ENCODE measurements around the gene TMEM39B.
A peak's percentile ranks its signal among the peaks of the same experiment; 100 is the strongest.
"Not testable (repeated sequence)": the region's sequence is repeated elsewhere in the genome, so short reads cannot be mapped to it uniquely, and the experiment has no call there.

The TMEM39B gene

DNA sequence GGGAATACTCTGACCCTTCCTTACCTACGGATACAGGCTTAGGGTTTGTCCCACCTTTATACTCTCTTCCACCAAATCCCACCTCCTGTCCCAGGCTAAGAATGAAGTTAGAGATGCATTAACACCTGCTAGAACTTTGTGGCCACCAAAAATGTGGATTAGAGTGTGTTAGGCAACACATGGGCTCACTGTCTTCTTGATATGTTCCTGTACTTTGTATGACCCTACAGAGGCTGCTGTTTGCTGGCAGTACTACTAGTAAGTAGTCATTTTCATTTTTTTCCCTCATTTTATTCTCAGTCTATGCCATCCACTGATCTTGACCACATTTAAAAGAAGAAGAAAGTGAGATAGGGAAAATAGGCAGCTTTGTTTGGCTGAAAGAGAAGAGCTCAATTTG is 21.0 kb upstream of the TMEM39B start:
- no peak for DNase-seq (ENCODE audit: low read depth)
- no peak overlapping the region for H3K4me3 ChIP-seq (ENCODE audit: control insufficient read depth, low read depth, low read length)
- TF ChIP-seq CTCF (conservative IDR thresholded peaks at IDR 0.05; ENCODE audit: control insufficient read depth, insufficient read depth, low read depth, low read length) = no peak

GRCh38 chr1:32052887-32053286 is 19.9 kb upstream of the TMEM39B start:
- DNase-seq (ENCODE audit: low read depth) = peak; percentile 56
- H3K4me3 ChIP-seq (ENCODE audit: control insufficient read depth, low read depth, low read length) = no peak overlapping the region
- no peak for TF ChIP-seq CTCF (conservative IDR thresholded peaks at IDR 0.05; ENCODE audit: control insufficient read depth, insufficient read depth, low read depth, low read length)

DNA sequence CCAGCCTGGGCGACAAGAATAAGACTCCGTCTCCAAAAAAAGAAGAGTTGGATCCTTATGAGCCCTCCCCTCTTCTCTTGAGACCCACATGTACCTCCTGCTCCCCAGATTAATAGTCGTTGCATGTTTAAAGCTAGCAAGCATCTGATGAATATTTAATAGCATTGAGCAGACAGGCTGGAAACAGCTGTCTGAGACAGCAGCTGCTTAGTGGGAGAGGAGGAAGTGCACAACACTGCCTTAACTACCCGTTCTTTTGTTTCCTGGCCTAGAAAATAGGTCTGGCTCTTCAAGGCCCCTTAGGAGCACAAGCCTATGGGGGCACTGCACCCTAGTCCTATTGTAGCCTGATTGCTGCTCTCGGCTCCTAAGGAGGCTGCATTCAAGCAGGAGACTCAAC is 17.3 kb upstream of the TMEM39B start:
- no peak for TF ChIP-seq CTCF (conservative IDR thresholded peaks at IDR 0.05; ENCODE audit: control insufficient read depth, insufficient read depth, low read depth, low read length)
- DNase-seq (ENCODE audit: low read depth) = no peak
- no peak overlapping the region for H3K4me3 ChIP-seq (ENCODE audit: control insufficient read depth, low read depth, low read length)

- no peak overlapping the region for H3K4me3 ChIP-seq (ENCODE audit: control insufficient read depth, low read depth, low read length)
- TF ChIP-seq CTCF (conservative IDR thresholded peaks at IDR 0.05; ENCODE audit: control insufficient read depth, insufficient read depth, low read depth, low read length) = no peak
- no peak for DNase-seq (ENCODE audit: low read depth)
Measured at GRCh38 chr1:32056598-32056997, 16.1 kb upstream of the TMEM39B start.

- DNase-seq (ENCODE audit: low read depth) = no peak
- no peak for TF ChIP-seq CTCF (conservative IDR thresholded peaks at IDR 0.05; ENCODE audit: control insufficient read depth, insufficient read depth, low read depth, low read length)
- H3K4me3 ChIP-seq (ENCODE audit: control insufficient read depth, low read depth, low read length) = no peak overlapping the region
Measured at GRCh38 chr1:32060914-32061313, 11.8 kb upstream of the TMEM39B start.

DNA sequence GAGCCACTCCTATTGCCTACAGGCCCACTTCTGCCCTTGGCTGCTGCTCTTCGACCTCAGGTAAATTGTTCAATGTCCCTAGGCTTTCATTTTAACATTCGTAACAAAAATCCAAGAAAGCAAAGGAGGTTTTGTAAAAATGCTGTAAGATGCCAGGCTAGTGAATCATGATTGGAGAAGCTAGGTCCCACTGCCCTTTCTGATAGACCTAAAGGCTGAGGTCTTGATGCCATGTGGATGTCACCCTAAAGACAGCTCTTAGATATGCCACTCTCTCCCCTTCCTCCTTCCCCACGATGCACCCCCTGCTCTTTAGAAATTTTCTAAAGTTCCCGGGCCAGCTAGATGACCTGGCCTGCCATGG is 9.9 kb upstream of the TMEM39B start:
- DNase-seq (ENCODE audit: low read depth) = no peak
- H3K4me3 ChIP-seq (ENCODE audit: control insufficient read depth, low read depth, low read length) = no peak overlapping the region
- TF ChIP-seq CTCF (conservative IDR thresholded peaks at IDR 0.05; ENCODE audit: control insufficient read depth, insufficient read depth, low read depth, low read length) = no peak

DNA sequence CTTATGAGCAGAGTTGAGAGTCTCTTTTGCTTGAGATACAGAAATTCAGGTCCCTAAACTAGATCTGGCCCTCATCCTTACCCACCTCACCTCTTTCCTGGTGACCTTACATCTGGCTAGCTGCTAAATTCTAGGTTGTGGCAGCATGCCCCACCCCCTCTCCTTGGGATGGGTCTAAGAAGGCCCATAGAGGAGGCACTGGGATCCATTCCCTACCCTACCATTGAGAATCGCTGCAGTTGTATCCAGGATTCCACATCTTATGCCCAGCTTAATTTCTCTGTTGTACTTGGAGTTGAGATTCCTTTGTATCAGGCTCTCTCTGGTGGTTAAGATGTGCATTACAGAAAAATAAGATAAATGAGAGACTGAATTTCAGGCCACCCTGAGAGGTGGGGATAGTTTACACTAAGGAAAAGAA is 9.5 kb upstream of the TMEM39B start:
- no peak overlapping the region for H3K4me3 ChIP-seq (ENCODE audit: control insufficient read depth, low read depth, low read length)
- peak; percentile 67 for DNase-seq (ENCODE audit: low read depth)
- TF ChIP-seq CTCF (conservative IDR thresholded peaks at IDR 0.05; ENCODE audit: control insufficient read depth, insufficient read depth, low read depth, low read length) = peak; percentile 54

DNA sequence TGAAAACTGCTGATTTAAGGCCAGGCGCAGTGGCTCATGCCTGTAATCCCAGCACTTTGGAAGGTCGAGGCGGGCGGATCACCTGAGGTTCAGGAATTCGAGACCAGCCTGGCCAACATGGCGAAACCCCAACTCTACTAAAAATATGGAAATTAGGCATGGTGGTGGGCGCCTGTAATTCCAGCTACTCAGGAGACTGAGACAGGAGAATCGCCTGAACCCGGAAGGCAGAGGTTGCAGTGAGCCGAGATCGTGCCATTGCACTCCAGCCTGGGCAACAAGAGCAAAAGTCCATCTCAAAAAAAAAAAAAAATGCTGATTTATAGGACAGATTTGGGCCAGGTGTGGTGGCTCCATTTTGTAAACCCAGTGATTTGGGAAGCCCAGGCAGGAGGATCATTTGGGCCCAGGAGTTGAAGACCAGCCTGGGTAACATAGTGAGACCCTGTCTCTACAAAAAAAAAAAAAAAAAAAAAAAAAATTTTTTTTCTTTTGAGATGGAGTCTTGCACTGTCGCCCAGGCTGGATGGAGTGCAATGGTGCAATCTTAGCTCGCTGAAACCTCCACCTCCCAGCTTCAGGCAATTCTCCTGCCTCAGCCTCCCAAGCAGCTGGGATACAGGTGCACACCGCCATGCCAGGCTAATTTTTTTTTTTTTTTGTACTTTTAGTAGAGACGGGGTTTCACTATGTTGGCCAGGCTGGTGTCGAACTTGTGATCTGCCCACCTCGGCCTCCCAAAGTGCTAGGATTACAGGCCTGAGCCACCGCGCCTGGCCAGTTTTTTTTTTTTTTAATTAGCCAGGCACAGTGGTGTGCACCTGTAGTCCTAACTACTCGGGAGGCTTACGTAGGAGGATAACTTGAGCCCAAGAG is 6.9 kb upstream of the TMEM39B start:
- DNase-seq (ENCODE audit: low read depth); H3K4me3 ChIP-seq (ENCODE audit: control insufficient read depth, low read depth, low read length): not testable (repeated sequence)
